ENCODE results near the gene SMIM22. TPM values are rescaled to one million over a fixed set of nuclear protein-coding genes. Genes with fewer than 3 reads are reported as not detected.

The SMIM22 gene
- polyA plus RNA-seq, 3 donors: 3.3 to 174 (median 46.3) TPM

- no peak overlapping the region for H3K27ac ChIP-seq (ENCODE audit: low read depth, low read length)
- 35 to 59% (median 48%) methylated on average over 8 of the region's 8 CpGs for WGBS, 3 donors
These were observed 8.3 kb downstream of the SMIM22 start for GRCh38 chr16:4803401-4803844.

- 85 to 89% (median 86%) methylated on average over 26 of the region's 26 CpGs for WGBS, 3 donors
- H3K27ac ChIP-seq (ENCODE audit: low read depth, low read length): no peak overlapping the region
These were observed 9.0 kb downstream of the SMIM22 start for GRCh38 chr16:4803898-4804762.

- WGBS, 3 donors: 77 to 93% (median 87%) methylated on average over 11 of the region's 11 CpGs
- no peak overlapping the region for H3K27ac ChIP-seq (ENCODE audit: low read depth, low read length)
These were observed 10.1 kb downstream of the SMIM22 start for GRCh38 chr16:4805231-4805630.

GRCh38 chr16:4806280-4806679 lies 11.1 kb downstream of the SMIM22 start:
- no peak overlapping the region for H3K27ac ChIP-seq (ENCODE audit: low read depth, low read length)
- 93 to 97% (median 96%) methylated on average over 6 of the region's 6 CpGs for WGBS, 3 donors

- 95 to 99% (median 96%) methylated on average over 3 of the region's 3 CpGs for WGBS, 3 donors
- no peak overlapping the region for H3K27ac ChIP-seq (ENCODE audit: low read depth, low read length)
These were observed 16.1 kb downstream of the SMIM22 start for GRCh38 chr16:4811242-4811641.

GRCh38 chr16:4811773-4812172 lies 16.6 kb downstream of the SMIM22 start:
- no peak overlapping the region for H3K27ac ChIP-seq (ENCODE audit: low read depth, low read length)
- WGBS, 3 donors: 91 to 94% (median 92%) methylated on average over 9 of the region's 9 CpGs

- 95 to 97% (median 95%) methylated on average over 16 of the region's 16 CpGs for WGBS, 3 donors
- no peak overlapping the region for H3K27ac ChIP-seq (ENCODE audit: low read depth, low read length)
These were observed 18.3 kb downstream of the SMIM22 start for GRCh38 chr16:4813251-4814003.

GRCh38 chr16:4814046-4814445 lies 18.9 kb downstream of the SMIM22 start:
- H3K27ac ChIP-seq (ENCODE audit: low read depth, low read length): no peak overlapping the region

- H3K27ac ChIP-seq (ENCODE audit: low read depth, low read length): no peak overlapping the region
These were observed 19.5 kb downstream of the SMIM22 start for GRCh38 chr16:4814542-4815173.

GRCh38 chr16:4820652-4821051 lies 25.5 kb downstream of the SMIM22 start:
- no peak overlapping the region for H3K27ac ChIP-seq (ENCODE audit: low read depth, low read length)
- 87 to 92% (median 90%) methylated on average over 6 of the region's 6 CpGs for WGBS, 3 donors

More at GRCh38 chr16:4814542-4815173, 19.5 kb downstream of the SMIM22 start:
- 81 to 86% (median 85%) methylated on average over 16 of the region's 16 CpGs for WGBS, 3 donors

- no peak overlapping the region for H3K27ac ChIP-seq (ENCODE audit: low read depth, low read length)
- 77 to 92% (median 88%) methylated on average over 8 of the region's 8 CpGs for WGBS, 3 donors
These were observed 30.0 kb downstream of the SMIM22 start for GRCh38 chr16:4825196-4825595.

- WGBS, 3 donors: 96 to 98% (median 97%) methylated on average over 4 of the region's 4 CpGs
- H3K27ac ChIP-seq (ENCODE audit: low read depth, low read length): no peak overlapping the region
These were observed 31.4 kb downstream of the SMIM22 start for GRCh38 chr16:4826526-4826925.

- H3K27ac ChIP-seq (ENCODE audit: low read depth, low read length): no peak overlapping the region
- 45 to 88% (median 87%) methylated on average over 10 of the region's 10 CpGs for WGBS, 3 donors
These were observed 31.8 kb downstream of the SMIM22 start for GRCh38 chr16:4826980-4827379.

- WGBS, 3 donors: 83 to 94% (median 90%) methylated on average over 11 of the region's 11 CpGs
- H3K27ac ChIP-seq (ENCODE audit: low read depth, low read length): no peak overlapping the region
These were observed 33.6 kb downstream of the SMIM22 start for GRCh38 chr16:4828567-4829321.

GRCh38 chr16:4830408-4830807 lies 35.2 kb downstream of the SMIM22 start:
- no peak overlapping the region for H3K27ac ChIP-seq (ENCODE audit: low read depth, low read length)
- 88 to 95% (median 93%) methylated on average over 7 of the region's 7 CpGs for WGBS, 3 donors

GRCh38 chr16:4831616-4832015 lies 36.4 kb downstream of the SMIM22 start:
- WGBS, 3 donors: 95 to 98% (median 95%) methylated on average over 8 of the region's 8 CpGs
- H3K27ac ChIP-seq (ENCODE audit: low read depth, low read length): no peak overlapping the region

- no peak overlapping the region for H3K27ac ChIP-seq (ENCODE audit: low read depth, low read length)
- 82 to 92% (median 84%) methylated on average over 6 of the region's 6 CpGs for WGBS, 3 donors
These were observed 37.7 kb downstream of the SMIM22 start for GRCh38 chr16:4832698-4833343.

GRCh38 chr16:4833584-4833983 lies 38.4 kb downstream of the SMIM22 start:
- no peak overlapping the region for H3K27ac ChIP-seq (ENCODE audit: low read depth, low read length)

More at GRCh38 chr16:4833584-4833983, 38.4 kb downstream of the SMIM22 start:
- WGBS, 3 donors: 90 to 100% (median 98%) methylated on average over 1 of the region's 1 CpG
